A673 (cell line): Measurements from ENCODE around the gene HDGF. TPM values are rescaled to one million over a fixed set of nuclear protein-coding genes. Genes with fewer than 3 reads are reported as not detected.

ENCODE experiments used
- BruUV-seq: library from RNA; stranded (reverse); fragments of 400-500 nt; replicated peaks from 2 replicates; lab custom pipeline; 2021; lab: Mats Ljungman, UMichigan
- CTCF ChIA-PET: fragments of 300-600 bp; sonication (Branson Sonifier 250); formaldehyde crosslinking; loops from one replicate; lab custom pipeline; 2022; ENCODE audit warnings: antibody characterized with exemption; lab: Charles Lee
- POLR2A ChIA-PET: fragments of 300-600 bp; sonication (Branson Sonifier 250); formaldehyde crosslinking; loops from one replicate; lab custom pipeline; 2022; ENCODE audit warnings: antibody characterized with exemption; ENCODE audit not compliant: low non-redundant PET; lab: Charles Lee
- DNase-seq: peaks from one replicate; pipeline ENCODE4 v3.0.0-alpha.2; 2015; ENCODE audit warnings: low spot score
- H3K27ac ChIP-seq: fragments of 200-600 bp; sonication (generic); 2 replicates; pipeline ENCODE4 v1.5.1; 2016; ENCODE audit warnings: mixed run types, low read depth, mild to moderate bottlenecking, mixed read lengths, antibody characterized with exemption, low read length; ENCODE audit not compliant: poor library complexity, severe bottlenecking
- H3K27me3 ChIP-seq: fragments of 200-600 bp; sonication (generic); replicated peaks from 2 replicates; pipeline ENCODE4 v1.6.1; 2017; ENCODE audit warnings: mixed run types, low read depth, mild to moderate bottlenecking, mixed read lengths, antibody characterized with exemption, low read length; ENCODE audit not compliant: insufficient read depth, poor library complexity
- H3K36me3 ChIP-seq: fragments of 200-600 bp; sonication (generic); 2 replicates; pipeline ENCODE4 v1.6.1; 2016; ENCODE audit warnings: mixed run types, mild to moderate bottlenecking, mixed read lengths, antibody characterized with exemption, low read length; ENCODE audit not compliant: insufficient read depth, poor library complexity, severe bottlenecking
- H3K4me1 ChIP-seq: fragments of 200-600 bp; sonication (generic); 2 replicates; pipeline ENCODE4 v1.6.1; 2017; ENCODE audit warnings: mixed run types, mild to moderate bottlenecking, mixed read lengths, antibody characterized with exemption, low read length; ENCODE audit not compliant: insufficient read depth, poor library complexity, severe bottlenecking
- H3K4me3 ChIP-seq: fragments of 200-600 bp; sonication (generic); 2 replicates; pipeline ENCODE4 v1.5.1; 2016; ENCODE audit warnings: low read depth, mixed run types, mild to moderate bottlenecking, mixed read lengths, low read length; ENCODE audit not compliant: poor library complexity, severe bottlenecking
- H3K9me3 ChIP-seq: fragments of 200-600 bp; sonication (generic); 2 replicates; pipeline ENCODE4 v1.6.1; 2016; ENCODE audit warnings: mixed run types, low read depth, mild to moderate bottlenecking, mixed read lengths, antibody characterized with exemption, low read length; ENCODE audit not compliant: poor library complexity, severe bottlenecking
- EZH2 ChIP-seq: fragments of 200-600 bp; sonication (generic); IDR thresholded peaks from 2 replicates; pipeline ENCODE4 v1.6.1; 2017; ENCODE audit warnings: borderline replicate concordance, low read depth, mild to moderate bottlenecking, mixed read lengths, antibody characterized with exemption, low read length; ENCODE audit not compliant: poor library complexity, severe bottlenecking
- intact Hi-C: fragments of 100-400 bp; cut with micrococcal nuclease; formaldehyde crosslinking; loops from one replicate; pipeline ENCODE4 v1.10.0; 2022; ENCODE audit not compliant: unreplicated experiment
- total RNA-seq: library from RNA; stranded (reverse); gene quantifications from 2 replicates; pipeline ENCODE4 v1.2.3, GENCODE V29; 2021
- TF ChIP-seq, protein P1 (sequence below): fragments of 300-800, 200-600 bp; sonication (generic); conservative IDR thresholded peaks from 2 replicates; pipeline ENCODE4 v1.5.1; 2017; ENCODE audit warnings: low read depth, mild to moderate bottlenecking, antibody characterized with exemption, low read length, moderate library complexity, mixed read lengths

Gene HDGF
- total RNA-seq, 1 experiment from 2014 or later = 536 TPM

GRCh38 chr1:156705918-156706656 is 45.4 kb downstream of the HDGF start:
- DNase-seq = peak; percentile 77
- Histone ChIP-seq H3K27ac (no peak overlapping the region), H3K36me3 (no peaks in the 10 kb centered on the region), H3K4me3 (peak overlapping the region; percentile 42), H3K4me1 (peaks cover 34% of the 10 kb centered on the region), H3K9me3 (no peaks in the 10 kb centered on the region), H3K27me3 (peaks cover 5% of the 10 kb centered on the region)
- TF ChIP-seq EZH2 = no peak
- TF ChIP-seq, protein P1, sequence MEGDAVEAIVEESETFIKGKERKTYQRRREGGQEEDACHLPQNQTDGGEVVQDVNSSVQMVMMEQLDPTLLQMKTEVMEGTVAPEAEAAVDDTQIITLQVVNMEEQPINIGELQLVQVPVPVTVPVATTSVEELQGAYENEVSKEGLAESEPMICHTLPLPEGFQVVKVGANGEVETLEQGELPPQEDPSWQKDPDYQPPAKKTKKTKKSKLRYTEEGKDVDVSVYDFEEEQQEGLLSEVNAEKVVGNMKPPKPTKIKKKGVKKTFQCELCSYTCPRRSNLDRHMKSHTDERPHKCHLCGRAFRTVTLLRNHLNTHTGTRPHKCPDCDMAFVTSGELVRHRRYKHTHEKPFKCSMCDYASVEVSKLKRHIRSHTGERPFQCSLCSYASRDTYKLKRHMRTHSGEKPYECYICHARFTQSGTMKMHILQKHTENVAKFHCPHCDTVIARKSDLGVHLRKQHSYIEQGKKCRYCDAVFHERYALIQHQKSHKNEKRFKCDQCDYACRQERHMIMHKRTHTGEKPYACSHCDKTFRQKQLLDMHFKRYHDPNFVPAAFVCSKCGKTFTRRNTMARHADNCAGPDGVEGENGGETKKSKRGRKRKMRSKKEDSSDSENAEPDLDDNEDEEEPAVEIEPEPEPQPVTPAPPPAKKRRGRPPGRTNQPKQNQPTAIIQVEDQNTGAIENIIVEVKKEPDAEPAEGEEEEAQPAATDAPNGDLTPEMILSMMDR = peak; percentile 91
- no TSS peak for BruUV-seq
- ChIA-PET POLR2A (no interaction called here), CTCF (interaction anchor here (0.8 to 4.2 kb wide), 9 partner anchors 15 to 205 kb away, joined by 3 to 48 read pairs (median 4); partner anchors contain the start of gene NTRK1)
- intact Hi-C loops = loop anchor here (1.0 kb wide), 1 partner anchor 17 kb away; no protein-coding TSS in a partner anchor

DNA sequence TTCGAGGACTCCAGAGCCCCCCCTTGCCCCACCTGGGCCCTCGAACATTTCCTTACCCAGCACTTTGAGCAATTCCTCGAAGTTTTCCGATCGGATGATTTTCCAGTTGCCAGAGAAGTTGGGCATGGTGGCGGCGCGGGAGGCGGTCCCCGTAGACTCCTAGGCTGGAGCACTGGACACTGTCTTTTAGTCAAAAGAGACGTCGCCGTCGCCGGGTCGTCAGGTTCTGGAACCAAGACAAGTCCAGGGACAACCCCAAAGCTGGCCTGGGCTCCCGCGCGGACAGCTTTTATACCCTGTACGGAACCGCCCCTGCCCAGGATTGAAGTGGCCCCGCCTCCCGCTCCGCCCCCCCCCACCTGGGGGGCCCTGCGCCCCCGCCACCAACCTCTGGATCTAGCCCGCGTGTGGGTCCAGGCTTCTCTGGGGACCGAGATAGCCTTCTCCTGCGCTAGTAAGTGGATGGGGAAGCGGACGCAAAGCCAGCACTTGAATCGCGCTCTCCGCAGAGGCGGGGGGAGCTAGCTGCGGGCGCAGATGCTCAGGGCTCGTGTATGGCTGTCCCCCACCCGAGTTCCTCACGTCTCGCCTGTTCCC is 46.1 kb downstream of the HDGF start, which contains the start of gene CRABP2:
Gene CRABP2 (minus strand): TSS at position 263 of the 597 bp plus-strand sequence. CDS start 137 bp downstream, at position 126.
- peak; percentile 53 for DNase-seq
- Histone ChIP-seq H3K9me3 (no peaks in the 10 kb centered on the region), H3K27me3 (peaks cover 5% of the 10 kb centered on the region), H3K36me3 (no peaks in the 10 kb centered on the region), H3K27ac (no peak within 1 kb of the TSS), H3K4me1 (peaks cover 34% of the 10 kb centered on the region), H3K4me3 (peak within 1 kb of the TSS; percentile 42)
- no peak for TF ChIP-seq EZH2
- TF ChIP-seq, protein P1 = no peak
- ChIA-PET CTCF (interaction anchor here (0.6 to 4.2 kb wide), 9 partner anchors 14 to 205 kb away, joined by 3 to 48 read pairs (median 4); partner anchors contain the start of gene NTRK1), POLR2A (no interaction called here)
- intact Hi-C loops = loop anchor here (1.0 kb wide), 1 partner anchor 16 kb away; no protein-coding TSS in a partner anchor
- BruUV-seq = no TSS peak

DNA sequence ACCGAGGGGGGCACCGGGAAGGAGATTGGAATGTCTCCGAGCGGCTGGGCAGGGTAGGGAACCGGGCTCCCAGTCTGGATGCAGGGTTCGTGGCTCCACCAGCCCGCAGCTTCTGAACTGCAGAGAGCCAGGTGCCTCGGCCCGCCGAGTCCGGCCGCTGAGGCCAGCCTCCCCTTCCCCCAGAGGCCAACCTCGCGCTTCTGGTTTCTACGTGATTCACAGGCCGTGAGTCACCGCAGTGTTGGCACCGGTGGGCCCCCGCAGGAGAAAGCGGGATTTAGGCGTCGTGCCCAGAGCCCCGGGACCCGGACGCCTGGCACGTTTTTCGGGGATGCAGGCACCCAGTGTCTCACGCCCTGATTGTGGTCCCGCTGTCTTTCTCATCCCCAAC is 46.5 kb downstream of the HDGF start:
- POLR2A ChIA-PET = no interaction called here
- intact Hi-C loops = loop anchor here (1.0 kb wide), 1 partner anchor 16 kb away; no protein-coding TSS in a partner anchor

More for the DNA sequence above, 46.5 kb downstream of the HDGF start:
- no peaks in the 10 kb centered on the region for H3K9me3 ChIP-seq
- BruUV-seq = no TSS peak
- CTCF ChIA-PET = interaction anchor here (0.6 to 4.2 kb wide), 3 partner anchors 16 to 85 kb away, joined by 3 to 48 read pairs (median 3); no protein-coding TSS in a partner anchor
- no peak for DNase-seq
- no peak overlapping the region for H3K27ac ChIP-seq
- H3K27me3 ChIP-seq = peaks cover 5% of the 10 kb centered on the region
- peaks cover 34% of the 10 kb centered on the region for H3K4me1 ChIP-seq
- no peak for TF ChIP-seq EZH2
- TF ChIP-seq, protein P1 = no peak
- no peaks in the 10 kb centered on the region for H3K36me3 ChIP-seq
- peak overlapping the region; percentile 42 for H3K4me3 ChIP-seq
